HCT116 (cell line): ENCODE measurements around the gene TSPYL6. TPM values are rescaled to one million over a fixed set of nuclear protein-coding genes. Genes with fewer than 3 reads are reported as not detected.

Experiments
- ATAC-seq: fragments of 200-7000 bp; cut with Tn5 transposase; 2 replicates; pipeline ENCODE4 v1.9.1; 2020; ENCODE audit warnings: mild to moderate bottlenecking, moderate library complexity
- BruUV-seq: library from RNA; stranded (reverse); fragments of 400-500 nt; replicated peaks from 2 replicates; lab custom pipeline; 2021; lab: Mats Ljungman, UMichigan
- CTCF ChIA-PET: fragments of 300-600 bp; sonication (Branson Sonifier 250); formaldehyde crosslinking; loops from one replicate; lab custom pipeline; 2021; ENCODE audit warnings: antibody characterized with exemption; lab: Charles Lee
- POLR2A ChIA-PET: fragments of 300-600, 350-600 bp; sonication (Branson Sonifier 250); formaldehyde crosslinking; loops from one replicate; lab custom pipeline; 2021; ENCODE audit warnings: antibody characterized with exemption; lab: Charles Lee
- RAD21 ChIA-PET, 2 experiments: fragments of 300-600 bp; sonication (Branson Sonifier 250); formaldehyde crosslinking; loops; one replicate each; lab custom pipeline; 2023; ENCODE audit warnings: low total read pairs in 2 of 2; ENCODE audit not compliant: uncharacterized antibody in 2 of 2, unreplicated experiment in 2 of 2, low non-redundant PET in 1 of 2; lab: Charles Lee
- DNase-seq: peaks from one replicate; pipeline ENCODE4 v3.0.0-alpha.2; 2010; ENCODE audit warnings: low read depth, low spot score
- H2AFZ ChIP-seq: fragments of 200-600 bp; shearing (Covaris generic), sonication (generic); 2 replicates; pipeline ENCODE4 v1.6.1; 2017; ENCODE audit warnings: low read depth, mixed run types, mixed read lengths, antibody characterized with exemption, low read length; ENCODE audit not compliant: poor library complexity, severe bottlenecking
- H3K27ac ChIP-seq: 2 replicates; pipeline ENCODE4 v1.5.1; 2012; ENCODE audit warnings: low read depth, low read length
- H3K27me3 ChIP-seq: fragments of 200-600 bp; sonication (generic); 2 replicates; pipeline ENCODE4 v1.6.1; 2016; ENCODE audit warnings: mixed run types, low read length, mixed read lengths; ENCODE audit not compliant: insufficient read depth
- H3K36me3 ChIP-seq, 2 experiments: fragments of 200-500 bp in 1 of 2; fragments of 200-600 bp in 1 of 2; sonication (Bioruptor generic) in 1 of 2; sonication (generic) in 1 of 2; 2 replicates each; pipeline versions ENCODE4 v1.5.1 to v1.6.1; 2014 to 2016; ENCODE audit warnings: low read length in 2 of 2, inconsistent platforms in 1 of 2, mixed read lengths in 1 of 2, mixed run types in 1 of 2; ENCODE audit not compliant: insufficient read depth in 2 of 2, control insufficient read depth in 1 of 2
- H3K4me1 ChIP-seq, 2 experiments: fragments of 200-600 bp in 1 of 2; sonication (generic) in 1 of 2; 2 replicates each; pipeline versions ENCODE4 v1.5.1 to v1.6.1; 2012 to 2017; ENCODE audit warnings: low read length in 2 of 2, inconsistent platforms in 1 of 2, mild to moderate bottlenecking in 1 of 2, mixed read lengths in 1 of 2, mixed run types in 1 of 2, moderate library complexity in 1 of 2; ENCODE audit not compliant: insufficient read depth in 2 of 2, control insufficient read depth in 1 of 2
- H3K4me2 ChIP-seq: fragments of 200-600 bp; sonication (generic); 2 replicates; pipeline ENCODE4 v1.6.1; 2017; ENCODE audit warnings: mixed run types, low read length, mixed read lengths
- H3K4me3 ChIP-seq, 2 experiments: fragments of 200-600 bp in 1 of 2; sonication (generic) in 1 of 2; replicated peaks in 1 of 2; 2 replicates each; pipeline ENCODE4 v1.5.1; 2011 to 2016; ENCODE audit warnings: low read length in 2 of 2, control low read depth in 1 of 2, low read depth in 1 of 2, mild to moderate bottlenecking in 1 of 2, mixed read lengths in 1 of 2, mixed run types in 1 of 2
- H3K79me2 ChIP-seq: fragments of 200-600 bp; sonication (generic); 2 replicates; pipeline ENCODE4 v1.6.1; 2017; ENCODE audit warnings: mild to moderate bottlenecking, mixed run types, low read length, moderate library complexity, mixed read lengths; ENCODE audit not compliant: insufficient read depth
- H3K9ac ChIP-seq: fragments of 200-600 bp; sonication (generic); 2 replicates; pipeline ENCODE4 v1.6.1; 2016; ENCODE audit warnings: low read length, mixed read lengths
- H3K9me2 ChIP-seq: fragments of 200-600 bp; sonication (generic), shearing (Covaris generic); 2 replicates; pipeline ENCODE4 v1.6.1; 2017; ENCODE audit warnings: mixed run types, mild to moderate bottlenecking, moderate library complexity; ENCODE audit not compliant: insufficient read depth
- H3K9me3 ChIP-seq, 2 experiments: fragments of 200-500 bp in 1 of 2; fragments of 200-600 bp in 1 of 2; sonication (Bioruptor generic) in 1 of 2; sonication (generic) in 1 of 2; 2 replicates each; pipeline ENCODE4 v1.6.1; 2014 to 2017; ENCODE audit warnings: low read length in 2 of 2, mixed read lengths in 2 of 2, inconsistent platforms in 1 of 2, low read depth in 1 of 2, mild to moderate bottlenecking in 1 of 2, mixed run types in 1 of 2, moderate library complexity in 1 of 2; ENCODE audit not compliant: control insufficient read depth in 1 of 2, insufficient read depth in 1 of 2
- H4K20me1 ChIP-seq: fragments of 200-600 bp; sonication (generic), shearing (Covaris generic); 2 replicates; pipeline ENCODE4 v1.6.1; 2017; ENCODE audit warnings: mixed run types, mild to moderate bottlenecking, moderate library complexity; ENCODE audit not compliant: insufficient read depth
- ATF3 ChIP-seq: IDR thresholded peaks from 2 replicates; pipeline ENCODE4 v1.6.1; 2012
- CBX3 ChIP-seq: IDR thresholded peaks from 2 replicates; pipeline ENCODE4 v1.6.1; 2012; ENCODE audit warnings: low read depth
- ELF1 ChIP-seq: IDR thresholded peaks from 2 replicates; pipeline ENCODE4 v1.6.1; 2012; ENCODE audit warnings: low read depth, borderline replicate concordance
- EZH2 ChIP-seq: fragments of 200-600 bp; sonication (generic); IDR thresholded peaks from 2 replicates; pipeline ENCODE4 v1.6.1; 2017; ENCODE audit warnings: antibody characterized with exemption, mixed run types
- EZH2phosphoT487 ChIP-seq: fragments of 200-600 bp; IDR thresholded peaks from 2 replicates; pipeline ENCODE4 v1.6.1; 2018; ENCODE audit warnings: antibody characterized with exemption, borderline replicate concordance
- FOSL1 ChIP-seq: IDR thresholded peaks from 2 replicates; pipeline ENCODE4 v1.6.1; 2012; ENCODE audit warnings: low read depth
- MAX ChIP-seq: IDR thresholded peaks from 2 replicates; pipeline ENCODE4 v1.6.1; 2012
- RAD21 ChIP-seq: IDR thresholded peaks from 2 replicates; pipeline ENCODE4 v1.6.1; 2012; ENCODE audit warnings: low read depth, mild to moderate bottlenecking
- REST ChIP-seq: IDR thresholded peaks from 2 replicates; pipeline ENCODE4 v1.6.1; 2012; ENCODE audit warnings: low read depth
- SIN3A ChIP-seq: IDR thresholded peaks from 2 replicates; pipeline ENCODE4 v1.6.1; 2012; ENCODE audit warnings: low read depth
- SRF ChIP-seq: IDR thresholded peaks from 2 replicates; pipeline ENCODE4 v1.6.1; 2012; ENCODE audit warnings: low read depth
- TCF7L2 ChIP-seq: IDR thresholded peaks from 2 replicates; pipeline ENCODE4 v1.7.0; 2011; ENCODE audit warnings: borderline replicate concordance, inconsistent platforms; ENCODE audit not compliant: insufficient read depth, insufficient read length; ENCODE audit errors: extremely low read depth
- YY1 ChIP-seq: IDR thresholded peaks from 2 replicates; pipeline ENCODE4 v1.6.1; 2011; ENCODE audit warnings: low read length, low read depth, moderate library complexity, mild to moderate bottlenecking; ENCODE audit not compliant: insufficient replicate concordance; ENCODE audit errors: extremely low read depth
- ZFX ChIP-seq: fragments of 450-650 bp; IDR thresholded peaks from 2 replicates; pipeline ENCODE4 v1.6.1; 2017
- ZNF274 ChIP-seq: fragments of 200-500 bp; sonication (Bioruptor generic); IDR thresholded peaks from 2 replicates; pipeline ENCODE4 v1.6.1; 2014; ENCODE audit warnings: mild to moderate bottlenecking, low read depth, low read length, inconsistent platforms
- intact Hi-C: fragments of 100-400 bp; cut with micrococcal nuclease; formaldehyde crosslinking; loops from 2 replicates; pipeline ENCODE4 v1.10.0; 2022
- total RNA-seq: library from RNA; stranded (reverse); gene quantifications from one replicate; pipeline ENCODE4 v1.2.1, GENCODE V29; 2021; ENCODE audit not compliant: unreplicated experiment

TSPYL6 gene
- total RNA-seq, 1 experiment from 2014 or later: not detected

GRCh38 chr2:54259413-54260240, 3.6 kb upstream of the TSPYL6 start:
- no peaks in the 10 kb centered on the region for H3K36me3 ChIP-seq
- intact Hi-C loops: no loop called here
- H3K9me2 ChIP-seq: no peaks in the 10 kb centered on the region
- H3K79me2 ChIP-seq: no peaks in the 10 kb centered on the region
- no peaks in the 10 kb centered on the region for H3K27me3 ChIP-seq
- no peaks in the 10 kb centered on the region for H3K9me3 ChIP-seq
- H2AFZ ChIP-seq: no peak overlapping the region
- no peak for DNase-seq
- H3K9ac ChIP-seq: no peak overlapping the region
- no peak for TF ChIP-seq TCF7L2
- no peak for TF ChIP-seq YY1
- TF ChIP-seq ELF1: no peak
- no peak for TF ChIP-seq RAD21
- no peak for TF ChIP-seq EZH2
- TF ChIP-seq ATF3: no peak
- no peak for TF ChIP-seq ZFX
- TF ChIP-seq CBX3: no peak
- TF ChIP-seq ZNF274: no peak
- no peak for TF ChIP-seq REST
- no peak for TF ChIP-seq SIN3A
- no peak for TF ChIP-seq SRF
- TF ChIP-seq EZH2phosphoT487: no peak
- TF ChIP-seq FOSL1: no peak
- no peak for TF ChIP-seq MAX
- TF ChIP-seq, all 23 proteins: peak for 0
- no TSS peak for BruUV-seq
- no peak for ATAC-seq
- H3K4me3 ChIP-seq: no peak overlapping the region
- no peaks in the 10 kb centered on the region for H3K4me1 ChIP-seq
- H4K20me1 ChIP-seq: no peaks in the 10 kb centered on the region
- ChIA-PET RAD21 (no interaction called here), CTCF (no interaction called here), POLR2A (no interaction called here)
- no peak overlapping the region for H3K4me2 ChIP-seq
- no peak overlapping the region for H3K27ac ChIP-seq
